ENCODE results near the gene SLC7A5.
A peak's percentile ranks its signal among the peaks of the same experiment; 100 is the strongest.
"Not testable (repeated sequence)": the region's sequence is repeated elsewhere in the genome, so short reads cannot be mapped to it uniquely, and the experiment has no call there.

Gene SLC7A5

DNA sequence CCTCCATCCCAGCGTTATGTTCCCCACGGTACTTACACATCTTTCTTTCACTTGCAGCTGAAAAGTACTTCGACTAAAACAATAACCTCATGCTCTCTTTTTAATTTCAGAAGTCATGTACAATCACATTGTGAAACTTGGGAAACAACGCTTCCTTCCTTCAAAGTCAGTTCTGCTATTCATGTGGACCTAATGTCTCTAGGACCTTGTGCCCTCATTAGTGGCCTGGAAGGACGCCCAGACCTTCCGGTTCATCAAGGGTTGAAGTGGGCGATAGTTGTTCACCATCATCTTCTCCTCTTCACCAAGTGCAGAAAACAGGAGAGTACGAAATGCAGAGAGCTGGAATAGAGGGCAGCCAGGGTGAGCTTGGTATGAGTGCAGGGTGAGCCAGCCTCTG is 18.6 kb upstream of the SLC7A5 start:
- DNase-seq = not testable (repeated sequence)

DNA sequence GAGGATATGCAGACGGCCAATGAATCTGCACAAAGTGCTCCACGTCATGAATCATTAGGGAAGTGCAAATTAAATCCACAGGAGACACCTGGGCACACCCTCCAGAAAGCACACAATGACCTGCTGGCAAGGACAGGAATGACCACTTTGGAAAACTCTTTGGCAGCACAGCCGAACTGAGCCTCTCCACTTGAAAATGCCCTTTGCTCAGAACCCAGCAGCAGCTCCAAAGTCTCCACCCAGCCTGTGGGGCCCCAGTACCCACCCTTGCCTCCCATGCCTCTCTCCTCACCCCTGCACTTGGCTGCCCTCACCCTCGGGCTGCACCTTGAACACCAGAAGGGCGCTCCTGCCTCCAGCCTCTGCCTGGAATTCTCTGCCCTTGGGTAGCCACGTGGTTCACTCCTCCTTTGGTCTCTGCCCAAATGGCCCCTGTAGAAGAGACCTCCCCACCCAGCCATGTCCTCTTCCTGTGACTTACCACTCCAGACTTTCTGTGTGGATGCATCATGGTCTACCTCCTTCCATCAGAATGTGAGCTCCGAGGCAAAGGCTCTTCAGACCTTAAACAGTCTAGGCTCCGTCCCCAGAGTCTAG is 16.2 kb upstream of the SLC7A5 start:
- not testable (repeated sequence) for DNase-seq

- DNase-seq = no peak
Measured at GRCh38 chr16:87882436-87883019, 13.2 kb upstream of the SLC7A5 start.

DNA sequence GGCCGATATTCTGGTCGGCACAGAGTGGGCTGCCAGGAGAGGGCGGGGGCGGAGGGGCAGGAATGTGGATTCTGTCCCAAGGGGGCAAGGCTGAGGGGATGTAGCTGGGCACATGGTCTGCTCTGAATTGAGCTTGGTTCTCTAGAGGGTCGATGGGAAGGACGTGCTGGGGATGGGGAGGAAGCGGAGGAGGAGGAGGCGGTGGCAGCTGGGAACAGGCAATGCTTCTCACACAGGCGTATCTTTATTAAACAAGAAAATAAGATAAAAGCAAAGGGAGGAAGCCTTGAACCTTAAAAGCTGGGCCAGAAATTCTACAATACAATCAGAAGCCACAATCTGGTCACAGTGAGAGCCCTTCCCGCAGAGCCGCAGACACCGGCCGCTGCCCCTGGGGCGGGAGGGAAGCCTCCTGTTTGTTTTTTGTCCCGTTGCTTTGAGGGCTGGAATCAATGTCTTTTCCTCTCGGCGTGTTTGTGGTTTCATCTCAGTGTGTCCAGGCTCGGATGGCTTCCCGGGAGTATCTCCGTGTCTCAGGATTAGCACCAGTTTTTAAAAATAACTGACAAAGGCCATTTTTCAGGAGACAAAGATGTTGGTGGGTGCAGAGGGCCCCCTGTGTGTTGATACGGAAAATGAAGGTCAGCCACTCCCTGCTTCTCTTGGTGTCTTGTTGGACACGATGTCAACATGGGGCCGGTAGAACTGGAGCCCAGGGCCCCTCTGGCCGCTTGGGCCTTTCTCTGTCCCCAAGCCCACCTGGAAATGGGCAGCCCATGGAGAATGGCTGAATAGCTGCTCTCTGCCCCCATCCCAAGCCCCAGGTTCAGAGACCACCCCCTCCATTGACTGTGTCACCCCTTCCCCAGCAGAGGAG is 12.3 kb upstream of the SLC7A5 start:
- no peak for DNase-seq

GRCh38 chr16:87880117-87880696 is 10.9 kb upstream of the SLC7A5 start:
- DNase-seq = no peak

- DNase-seq = not testable (repeated sequence)
Measured at GRCh38 chr16:87879411-87880013, 10.2 kb upstream of the SLC7A5 start.

DNA sequence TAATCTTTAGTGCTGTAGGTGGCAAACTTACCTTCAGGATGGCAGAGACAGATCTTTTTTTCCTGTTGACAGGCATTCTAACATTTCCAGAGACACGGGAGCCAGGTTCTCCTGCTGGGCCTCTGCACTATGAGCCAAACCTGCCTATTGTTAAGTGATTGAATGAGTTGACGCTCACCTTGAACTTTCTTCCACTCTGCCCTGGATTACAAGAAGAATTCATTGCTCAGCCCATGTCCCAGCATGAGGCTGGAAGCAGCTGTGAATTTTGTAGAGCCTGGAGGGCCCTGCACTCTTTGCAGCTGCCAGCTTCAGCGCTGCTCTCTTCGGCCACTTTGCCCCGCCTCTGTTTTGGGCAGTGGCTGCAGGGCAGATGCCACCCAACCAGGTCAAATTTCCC is 9.4 kb upstream of the SLC7A5 start:
- DNase-seq = no peak

DNA sequence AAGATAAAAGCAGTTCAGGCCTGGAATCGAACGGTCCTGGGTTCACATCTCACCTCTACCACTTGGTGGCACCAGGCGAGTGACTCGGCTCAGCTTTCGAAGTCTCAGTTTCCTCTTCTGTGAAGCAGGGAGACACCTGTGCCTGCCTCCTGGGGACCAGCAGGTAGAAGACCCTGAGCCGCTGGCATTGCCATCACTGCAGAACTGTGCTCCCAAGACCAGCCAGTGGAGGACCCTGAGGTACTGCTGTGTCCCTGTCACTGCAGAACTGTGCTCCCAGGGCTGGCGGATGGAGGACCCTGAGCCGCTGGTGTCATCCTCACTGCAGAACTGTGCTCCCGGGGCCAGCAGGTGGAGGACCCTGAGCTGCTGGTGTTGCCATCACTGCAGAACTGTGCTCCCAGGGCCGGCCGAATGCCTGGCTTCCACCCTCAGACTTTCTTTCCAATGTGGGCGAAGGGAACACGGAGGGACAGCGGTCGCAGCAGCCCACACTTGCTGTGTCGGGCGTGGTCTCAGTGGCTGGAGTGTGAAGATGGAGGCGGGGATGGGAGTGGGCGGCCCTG is 8.7 kb upstream of the SLC7A5 start:
- DNase-seq = no peak

GRCh38 chr16:87874639-87875427 is 5.5 kb upstream of the SLC7A5 start:
- DNase-seq = peak; percentile 92

GRCh38 chr16:87870418-87871291 is 1.3 kb upstream of the SLC7A5 start:
- DNase-seq = not testable (repeated sequence)

- not testable (repeated sequence) for DNase-seq
Measured at GRCh38 chr16:87869879-87870417, 641 bp upstream of the SLC7A5 start.

DNA sequence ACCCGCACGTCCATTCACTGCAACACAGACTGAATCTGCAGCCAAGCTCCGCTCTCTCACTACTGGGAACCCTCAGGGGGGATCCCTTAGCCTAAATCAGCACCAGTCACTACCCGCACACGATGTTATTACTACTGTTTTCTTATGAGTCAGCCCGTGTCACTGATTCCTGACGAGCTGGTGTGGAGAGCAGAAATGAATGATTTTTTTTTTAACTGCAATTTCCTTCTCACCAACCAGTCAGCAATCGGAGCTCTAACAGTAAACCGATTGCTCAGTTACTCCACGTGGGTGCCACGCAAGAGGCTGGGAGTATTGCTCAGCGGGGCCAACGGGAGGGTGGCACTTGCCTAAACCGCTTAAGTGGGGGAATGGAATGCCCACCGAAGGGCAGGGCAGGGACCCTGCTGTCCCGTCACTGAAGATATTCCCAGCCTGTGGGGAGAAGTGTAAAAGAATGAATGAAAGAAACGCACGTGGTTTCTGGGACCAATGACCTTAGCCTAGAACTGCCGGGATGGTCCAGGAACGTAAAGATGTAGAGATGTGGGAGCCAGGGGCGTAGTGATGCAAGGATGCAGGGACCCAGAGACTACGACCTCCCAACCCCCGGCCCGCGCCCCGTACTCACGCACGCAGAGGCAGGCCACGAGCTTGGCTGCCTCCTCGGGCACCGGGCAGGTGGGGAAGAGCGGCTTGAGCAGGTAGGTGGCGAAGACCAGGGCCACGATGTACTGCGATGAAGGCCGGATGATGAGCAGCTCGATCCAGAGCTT is 865 bp downstream of the SLC7A5 start:
- peak; percentile 83 for DNase-seq

DNA sequence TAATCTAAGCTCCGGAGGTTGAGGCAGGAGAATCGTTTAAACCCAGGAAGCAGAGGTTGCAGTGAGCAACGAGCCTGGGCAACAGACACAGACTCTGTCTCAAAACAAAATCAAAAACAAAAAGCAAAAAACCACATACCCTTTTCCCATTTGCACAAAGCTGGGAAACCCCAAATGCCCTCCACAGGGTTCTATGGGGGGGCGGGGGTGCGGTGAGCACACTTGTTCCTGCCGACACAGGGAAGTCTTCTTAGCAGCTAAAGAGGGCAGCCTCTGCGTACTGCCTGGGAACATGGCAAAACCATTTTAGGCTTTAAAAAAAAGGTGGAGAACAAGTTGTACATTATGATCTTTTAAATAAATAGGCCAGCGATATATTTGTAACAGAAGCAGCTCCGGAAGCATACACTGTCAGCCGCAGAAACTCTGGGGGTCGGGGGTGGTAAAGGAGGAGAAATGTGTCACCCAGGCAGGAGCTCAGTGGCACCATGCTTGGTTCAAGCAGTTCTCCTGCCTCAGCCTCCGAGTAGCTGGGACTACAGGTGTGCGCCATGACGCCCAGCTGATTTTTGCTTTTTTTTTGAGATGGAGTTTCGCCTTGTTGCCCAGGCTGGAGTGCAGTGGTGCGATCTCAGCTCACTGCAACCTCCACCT is 3.3 kb downstream of the SLC7A5 start:
- peak; percentile 72 for DNase-seq

GRCh38 chr16:87864331-87864989 is 4.8 kb downstream of the SLC7A5 start:
- DNase-seq = no peak

GRCh38 chr16:87863327-87863635 is 6.0 kb downstream of the SLC7A5 start:
- not testable (repeated sequence) for DNase-seq

DNA sequence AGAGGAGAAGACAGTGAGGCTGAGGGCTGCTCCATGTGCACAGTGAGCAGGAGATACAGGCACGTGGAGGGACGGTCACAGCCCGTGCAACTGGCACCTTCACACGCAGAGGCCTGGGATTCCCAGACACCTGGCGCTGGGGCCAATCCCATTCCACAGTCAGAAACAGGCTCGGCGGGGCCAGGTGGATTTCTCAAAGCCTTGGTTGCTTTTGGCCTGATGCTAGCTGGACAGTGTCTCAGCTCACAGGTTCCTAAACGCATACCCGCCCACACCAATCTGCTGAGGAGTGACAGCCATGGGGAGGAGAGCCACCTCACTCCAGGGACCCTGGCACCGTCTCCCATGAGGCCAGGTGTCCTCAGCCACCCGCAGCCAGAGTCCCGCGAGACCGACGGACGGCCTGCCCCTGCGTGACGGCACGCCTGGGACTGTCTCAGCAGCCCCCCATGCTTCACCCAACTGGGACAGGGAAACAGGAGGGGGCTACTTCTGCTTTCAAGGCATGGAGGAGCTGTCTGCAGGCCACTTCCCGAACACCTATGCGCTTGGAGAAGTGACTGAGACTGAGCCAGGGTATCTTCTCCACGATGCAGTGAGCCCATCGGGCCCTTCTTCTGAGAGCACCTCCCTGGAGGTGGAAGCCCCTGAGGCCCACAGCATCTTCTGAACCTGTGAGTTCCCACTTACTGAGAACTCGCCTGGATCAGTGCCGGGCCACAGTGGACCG is 6.5 kb downstream of the SLC7A5 start:
- DNase-seq = not testable (repeated sequence)

DNA sequence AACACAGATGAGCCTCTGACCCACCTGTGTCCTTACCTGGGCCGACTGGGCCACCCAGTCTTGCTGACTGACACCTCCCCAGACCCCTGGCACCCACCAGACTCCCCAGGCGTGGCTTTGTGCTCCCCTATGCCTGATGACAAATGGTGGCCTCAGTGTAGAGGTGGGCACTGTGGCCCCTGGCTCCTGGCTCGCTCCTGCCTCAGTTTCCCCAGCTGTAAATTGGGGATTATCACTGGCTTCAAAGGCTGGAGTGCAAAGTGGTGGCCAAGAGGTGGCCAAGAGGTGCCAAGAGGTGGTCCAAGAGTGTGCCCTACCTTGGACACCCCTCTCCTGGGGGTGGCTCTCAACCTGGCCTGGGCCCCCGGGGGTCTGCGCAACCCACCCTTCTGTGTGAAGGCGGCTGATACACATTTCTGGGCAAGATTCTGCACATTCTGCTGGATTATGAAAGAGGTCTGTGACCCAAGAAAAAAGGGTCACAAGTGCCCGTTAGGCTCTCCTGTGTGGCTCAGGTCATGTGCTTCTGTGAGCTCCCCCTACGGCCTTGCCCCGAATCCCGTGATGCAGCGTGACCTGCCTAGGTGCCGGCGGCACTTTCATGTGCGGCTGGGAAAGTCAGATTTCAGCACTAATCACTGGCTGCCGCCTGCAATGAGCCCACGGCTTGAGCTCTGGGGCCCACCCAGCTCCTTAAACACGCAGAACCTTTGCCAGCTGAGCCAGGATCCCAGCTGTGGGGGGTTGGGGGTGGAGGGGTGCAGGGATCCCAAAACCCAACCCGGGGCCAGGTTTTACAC is 7.8 kb downstream of the SLC7A5 start:
- DNase-seq = not testable (repeated sequence)
